ENCODE results near the gene PRR14L. TPM values are rescaled to one million over a fixed set of nuclear protein-coding genes. Genes with fewer than 3 reads are reported as not detected.

Gene PRR14L
- total RNA-seq, 4 donors from 2014 or later = 18.7 to 38.8 (median 29.4) TPM

DNA sequence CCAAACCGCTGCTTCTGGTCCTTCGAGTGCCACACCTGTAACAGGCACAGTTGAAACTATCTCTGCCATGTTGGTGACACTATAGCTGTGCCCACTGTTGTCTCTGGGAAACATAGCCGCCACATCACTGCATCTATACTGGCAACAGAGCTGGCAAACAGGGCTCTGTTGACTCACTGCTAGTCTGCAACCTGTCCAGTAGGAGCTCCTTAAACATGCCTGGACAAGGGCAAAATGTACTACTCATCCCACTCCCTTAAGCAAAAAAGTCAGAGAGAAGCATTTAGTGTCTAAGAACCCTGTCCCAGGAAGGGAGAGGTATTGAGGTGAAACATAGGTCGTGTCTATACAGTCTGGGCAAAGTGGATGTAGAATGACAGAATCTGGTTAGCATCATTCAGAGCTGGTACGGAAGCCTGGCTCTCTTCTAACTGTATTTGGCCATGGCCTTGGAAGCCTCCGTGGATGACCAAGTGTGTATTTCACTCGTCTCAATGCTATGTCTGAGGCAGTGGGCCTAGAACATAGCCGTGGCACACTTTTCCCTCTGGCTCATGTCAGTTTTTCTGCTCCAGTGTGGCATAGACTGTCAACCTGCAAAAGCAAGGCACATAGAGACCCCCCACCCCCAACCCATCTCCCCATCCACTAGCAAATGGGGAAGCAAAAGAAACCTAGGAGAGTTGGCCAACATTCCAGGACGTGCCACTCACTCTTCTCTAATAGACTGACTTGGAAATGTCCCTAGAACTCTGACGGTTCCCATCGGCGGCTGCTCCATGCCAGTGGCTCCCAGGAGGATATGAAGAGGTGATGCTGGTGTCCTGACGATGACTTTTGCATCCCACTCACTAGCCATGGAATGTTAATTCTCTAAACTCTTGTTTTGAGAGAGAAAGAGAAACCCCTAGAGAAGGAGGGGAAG, 66.5 kb downstream of the PRR14L start:
- Histone ChIP-seq H3K27ac (no peak overlapping the region), H3K9me3 (no peaks in the 10 kb centered on the region), H3K4me3 (replicated peaks in 1 of 3) (no peak overlapping the region), H3K27me3 (no peaks in the 10 kb centered on the region), H3K4me1 (no peaks in the 10 kb centered on the region), H3K36me3 (peaks cover 16 to 30% of the 10 kb centered on the region in 2 donors)
- intact Hi-C loops (cut with DNase I) = no loop called here
- 91 to 92% methylated on average over 13 of the region's 13 CpGs for WGBS, 2 donors
- DNase-seq = no peak
- TF ChIP-seq POLR2A (IDR thresholded peaks at IDR 0.05) = no peak
- TF ChIP-seq, protein P1, sequence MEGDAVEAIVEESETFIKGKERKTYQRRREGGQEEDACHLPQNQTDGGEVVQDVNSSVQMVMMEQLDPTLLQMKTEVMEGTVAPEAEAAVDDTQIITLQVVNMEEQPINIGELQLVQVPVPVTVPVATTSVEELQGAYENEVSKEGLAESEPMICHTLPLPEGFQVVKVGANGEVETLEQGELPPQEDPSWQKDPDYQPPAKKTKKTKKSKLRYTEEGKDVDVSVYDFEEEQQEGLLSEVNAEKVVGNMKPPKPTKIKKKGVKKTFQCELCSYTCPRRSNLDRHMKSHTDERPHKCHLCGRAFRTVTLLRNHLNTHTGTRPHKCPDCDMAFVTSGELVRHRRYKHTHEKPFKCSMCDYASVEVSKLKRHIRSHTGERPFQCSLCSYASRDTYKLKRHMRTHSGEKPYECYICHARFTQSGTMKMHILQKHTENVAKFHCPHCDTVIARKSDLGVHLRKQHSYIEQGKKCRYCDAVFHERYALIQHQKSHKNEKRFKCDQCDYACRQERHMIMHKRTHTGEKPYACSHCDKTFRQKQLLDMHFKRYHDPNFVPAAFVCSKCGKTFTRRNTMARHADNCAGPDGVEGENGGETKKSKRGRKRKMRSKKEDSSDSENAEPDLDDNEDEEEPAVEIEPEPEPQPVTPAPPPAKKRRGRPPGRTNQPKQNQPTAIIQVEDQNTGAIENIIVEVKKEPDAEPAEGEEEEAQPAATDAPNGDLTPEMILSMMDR (IDR thresholded peaks at IDR 0.05) = no peak

DNA sequence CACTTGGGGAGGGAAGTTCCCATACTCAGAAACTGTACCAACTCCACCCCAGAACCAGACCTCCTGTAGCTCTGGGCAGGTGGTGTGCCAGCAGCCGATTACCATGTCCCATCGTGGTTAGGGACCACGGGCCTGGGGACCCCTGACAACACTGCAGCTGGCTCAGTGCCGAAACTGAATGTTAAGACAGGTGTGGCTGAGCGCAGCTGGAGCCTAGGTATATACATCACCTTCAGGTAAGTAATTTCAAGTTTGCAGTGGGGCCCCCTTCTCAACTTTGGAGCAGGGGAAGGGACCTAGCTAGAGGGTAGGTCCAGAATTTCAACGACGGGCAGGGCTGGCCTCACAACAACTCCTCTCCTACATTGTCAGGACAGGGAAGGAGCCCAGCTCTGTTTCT, 67.2 kb downstream of the PRR14L start:
- TF ChIP-seq, protein P1 (IDR thresholded peaks at IDR 0.05) = no peak
- no peak for TF ChIP-seq POLR2A (IDR thresholded peaks at IDR 0.05)
- no peak overlapping the region for H3K27ac ChIP-seq
- peaks cover 16 to 30% of the 10 kb centered on the region in 2 donors for H3K36me3 ChIP-seq
- intact Hi-C loops (cut with DNase I) = no loop called here
- WGBS, 2 donors = 82 to 91% methylated on average over 6 to 7 of the region's 7 CpGs
- no peaks in the 10 kb centered on the region for H3K4me1 ChIP-seq
- no peaks in the 10 kb centered on the region for H3K9me3 ChIP-seq
- DNase-seq = no peak
- H3K27me3 ChIP-seq = no peaks in the 10 kb centered on the region
- no peak overlapping the region for H3K4me3 ChIP-seq (replicated peaks in 1 of 3)

DNA sequence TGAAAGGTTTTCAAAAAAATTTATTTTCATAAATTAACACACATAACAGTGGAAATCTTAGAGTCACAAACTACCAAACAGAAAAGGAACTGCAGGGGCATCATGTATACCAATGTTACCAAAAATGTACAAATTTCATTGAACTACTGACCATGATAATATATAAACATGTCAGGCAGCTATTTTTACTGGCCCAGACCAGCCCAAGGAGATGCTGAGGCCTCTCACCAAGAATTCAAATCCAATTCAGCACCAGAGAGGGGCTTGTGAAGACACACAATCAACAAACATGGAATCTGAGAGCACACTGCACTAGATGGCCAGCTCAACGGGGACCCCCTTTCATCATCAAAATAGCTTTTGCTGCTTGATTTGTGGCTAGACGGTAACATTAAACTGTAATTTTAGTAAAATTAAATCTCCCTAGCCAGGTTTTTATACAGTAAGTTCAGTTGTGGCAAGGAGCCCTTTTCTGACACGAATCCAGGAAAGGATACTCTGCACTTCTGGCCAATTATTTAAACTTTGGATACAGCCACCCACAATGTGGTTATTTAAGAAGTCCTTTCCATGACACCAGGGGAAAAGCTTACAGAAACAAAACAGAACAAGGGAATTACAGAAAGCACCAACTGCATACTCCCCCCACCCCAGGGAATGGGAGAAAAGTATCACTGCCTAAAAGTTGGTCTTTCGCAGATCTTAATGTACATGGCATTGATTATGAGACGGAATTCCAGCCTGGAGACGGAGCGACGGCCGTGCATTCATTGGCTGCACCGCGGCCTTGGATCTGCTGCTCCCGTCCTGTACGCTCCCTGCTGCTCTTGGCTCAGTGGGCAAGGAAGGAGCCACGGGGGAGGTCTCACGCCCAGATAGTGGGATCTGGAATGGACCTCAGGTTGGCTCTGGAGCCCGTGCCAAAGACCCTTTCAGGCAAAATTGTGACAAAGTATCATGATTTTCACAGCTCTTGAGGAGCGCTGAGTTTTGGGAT, 68.3 kb downstream of the PRR14L start:
- DNase-seq = no peak
- Histone ChIP-seq H3K4me3 (replicated peaks in 1 of 3) (no peak overlapping the region), H3K27ac (no peak overlapping the region), H3K4me1 (peaks cover 0 to 1% of the 10 kb centered on the region in 2 donors), H3K36me3 (peaks cover 8 to 23% of the 10 kb centered on the region in 2 donors), H3K9me3 (no peaks in the 10 kb centered on the region), H3K27me3 (no peaks in the 10 kb centered on the region)
- WGBS, 2 donors = 88 to 92% methylated on average over 17 of the region's 17 CpGs
- TF ChIP-seq, protein P1 (IDR thresholded peaks at IDR 0.05) = no peak
- no peak for TF ChIP-seq POLR2A (IDR thresholded peaks at IDR 0.05)
- intact Hi-C loops (cut with DNase I) = no loop called here

DNA sequence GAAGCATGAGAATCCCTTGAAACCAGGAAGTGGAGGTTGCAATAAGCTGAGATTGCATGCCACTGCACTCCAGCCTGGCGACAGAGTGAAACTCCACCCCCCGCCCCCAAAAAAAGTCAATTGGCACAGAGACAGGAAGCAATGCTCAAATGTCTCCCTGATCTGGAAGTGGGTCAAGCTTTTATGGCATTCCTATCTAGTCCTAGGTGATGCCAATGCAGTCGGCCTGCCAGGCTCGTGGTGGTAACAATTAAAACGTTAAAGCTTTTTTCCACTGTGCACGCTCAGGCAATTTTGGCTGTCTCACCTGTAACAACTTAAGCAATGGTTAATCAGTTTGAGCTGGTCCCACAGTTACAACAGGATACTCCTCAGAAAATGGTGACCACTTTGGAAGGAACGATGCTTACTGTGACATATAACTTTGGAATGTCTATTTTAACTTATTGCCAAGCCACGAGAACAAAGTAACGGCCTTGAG, 69.0 kb downstream of the PRR14L start:
- intact Hi-C loops (cut with DNase I) = no loop called here
- DNase-seq = no peak
- 78 to 80% methylated on average over 9 of the region's 9 CpGs for WGBS, 2 donors
- Histone ChIP-seq H3K4me3 (replicated peaks in 1 of 3) (no peak overlapping the region), H3K9me3 (no peaks in the 10 kb centered on the region), H3K4me1 (peaks cover 0 to 5% of the 10 kb centered on the region in 2 donors), H3K27me3 (no peaks in the 10 kb centered on the region), H3K27ac (no peak overlapping the region), H3K36me3 (peaks cover 8 to 23% of the 10 kb centered on the region in 2 donors)
- TF ChIP-seq POLR2A (IDR thresholded peaks at IDR 0.05) = no peak
- TF ChIP-seq, protein P1 (IDR thresholded peaks at IDR 0.05) = no peak
